ENCODE data around the gene TUBGCP3.

The TUBGCP3 gene

GRCh38 chr13:112435973-112436372 lies 152.0 kb downstream of the TUBGCP3 start:
- FAIRE-seq: no peak
